Panc1 (cell line): ENCODE data around the gene NOL4L. TPM values are rescaled to one million over a fixed set of nuclear protein-coding genes. Genes with fewer than 3 reads are reported as not detected.

Source experiments
- ATAC-seq: fragments of 200-7000 bp; cut with Tn5 transposase; 2 replicates; pipeline ENCODE4 v1.9.1; 2020; ENCODE audit warnings: mild to moderate bottlenecking, moderate library complexity
- BruUV-seq: library from RNA; stranded (reverse); fragments of 400-500 nt; replicated peaks from 2 replicates; lab custom pipeline; 2021; lab: Mats Ljungman, UMichigan
- CTCF ChIA-PET: fragments of 300-600 bp; sonication (Branson Sonifier 250); formaldehyde crosslinking; loops from one replicate; lab custom pipeline; 2022; ENCODE audit warnings: antibody characterized with exemption; lab: Charles Lee
- POLR2A ChIA-PET: fragments of 300-600 bp; sonication (Branson Sonifier 250); formaldehyde crosslinking; loops from one replicate; lab custom pipeline; 2022; ENCODE audit warnings: antibody characterized with exemption; lab: Charles Lee
- DNase-seq: peaks from one replicate; pipeline ENCODE4 v3.0.0-alpha.2; 2010; ENCODE audit warnings: low read depth, low spot score
- H3K27ac ChIP-seq: 2 replicates; pipeline ENCODE4 v1.5.1; 2011; ENCODE audit warnings: mild to moderate bottlenecking, low read length, inconsistent platforms
- H3K27me3 ChIP-seq: fragments of 200-500 bp; sonication (Bioruptor generic); 2 replicates; pipeline ENCODE4 v1.6.0; 2014; ENCODE audit warnings: low read length, inconsistent platforms; ENCODE audit not compliant: control insufficient read depth, insufficient read depth
- H3K36me3 ChIP-seq: fragments of 200-500 bp; sonication (Bioruptor generic); 2 replicates; pipeline ENCODE4 v1.5.1; 2014; ENCODE audit warnings: inconsistent platforms, mild to moderate bottlenecking, low read length, moderate library complexity; ENCODE audit not compliant: control insufficient read depth, insufficient read depth
- H3K4me1 ChIP-seq: 2 replicates; pipeline ENCODE4 v1.5.1; 2011; ENCODE audit warnings: inconsistent platforms, mild to moderate bottlenecking, low read length, moderate library complexity; ENCODE audit not compliant: control insufficient read depth, insufficient read depth
- H3K4me3 ChIP-seq, 2 experiments: 2 replicates each; pipeline ENCODE4 v1.5.1; 2011 to 2012; ENCODE audit warnings: low read depth in 2 of 2, low read length in 2 of 2, mild to moderate bottlenecking in 2 of 2, inconsistent platforms in 1 of 2, moderate library complexity in 1 of 2
- H3K9me3 ChIP-seq: fragments of 200-500 bp; sonication (Bioruptor generic); 2 replicates; pipeline ENCODE4 v1.5.1; 2014; ENCODE audit warnings: low read depth, mild to moderate bottlenecking, inconsistent platforms, low read length, moderate library complexity; ENCODE audit not compliant: control insufficient read depth, insufficient read depth
- POLR2AphosphoS5 ChIP-seq: IDR thresholded peaks from 2 replicates; pipeline ENCODE4 v1.6.1; 2012; ENCODE audit warnings: mild to moderate bottlenecking, low read depth, low read length, moderate library complexity
- SIN3A ChIP-seq: IDR thresholded peaks from 2 replicates; pipeline ENCODE4 v1.6.1; 2012; ENCODE audit warnings: low read depth, mild to moderate bottlenecking, low read length, moderate library complexity, borderline replicate concordance; ENCODE audit not compliant: insufficient read depth
- TCF7L2 ChIP-seq: IDR thresholded peaks from 2 replicates; pipeline ENCODE4 v1.6.1; 2011; ENCODE audit warnings: mild to moderate bottlenecking, low read depth, low read length, inconsistent platforms
- in situ Hi-C: cut with HindIII; loops from 2 replicates; pipeline ENCODE4 v1.10.0; 2016; ENCODE audit warnings: low sequenced_read_pairs, low pct_unique_long_range_greater_than_20kb
- intact Hi-C: fragments of 100-400 bp; cut with micrococcal nuclease; formaldehyde crosslinking; loops from one replicate; pipeline ENCODE4 v1.10.0; 2022; ENCODE audit not compliant: unreplicated experiment
- total RNA-seq: library from RNA; stranded (reverse); gene quantifications from one replicate; pipeline ENCODE4 v1.2.1, GENCODE V29; 2021; ENCODE audit not compliant: unreplicated experiment
- TF ChIP-seq, protein P1 (sequence below): fragments of 450-650 bp; IDR thresholded peaks from 2 replicates; pipeline ENCODE4 v1.5.1; 2017; ENCODE audit warnings: mild to moderate bottlenecking
- TF ChIP-seq, protein P2 (sequence below), 2 experiments: IDR thresholded peaks; 2 replicates each; pipeline ENCODE4 v1.6.1; 2011 to 2012; ENCODE audit warnings: low read depth in 2 of 2, control low read depth in 1 of 2, low read length in 1 of 2, mild to moderate bottlenecking in 1 of 2, moderate library complexity in 1 of 2; ENCODE audit not compliant: insufficient read depth in 1 of 2

The NOL4L gene
- total RNA-seq, 1 experiment from 2014 or later: 21.6 TPM

DNA sequence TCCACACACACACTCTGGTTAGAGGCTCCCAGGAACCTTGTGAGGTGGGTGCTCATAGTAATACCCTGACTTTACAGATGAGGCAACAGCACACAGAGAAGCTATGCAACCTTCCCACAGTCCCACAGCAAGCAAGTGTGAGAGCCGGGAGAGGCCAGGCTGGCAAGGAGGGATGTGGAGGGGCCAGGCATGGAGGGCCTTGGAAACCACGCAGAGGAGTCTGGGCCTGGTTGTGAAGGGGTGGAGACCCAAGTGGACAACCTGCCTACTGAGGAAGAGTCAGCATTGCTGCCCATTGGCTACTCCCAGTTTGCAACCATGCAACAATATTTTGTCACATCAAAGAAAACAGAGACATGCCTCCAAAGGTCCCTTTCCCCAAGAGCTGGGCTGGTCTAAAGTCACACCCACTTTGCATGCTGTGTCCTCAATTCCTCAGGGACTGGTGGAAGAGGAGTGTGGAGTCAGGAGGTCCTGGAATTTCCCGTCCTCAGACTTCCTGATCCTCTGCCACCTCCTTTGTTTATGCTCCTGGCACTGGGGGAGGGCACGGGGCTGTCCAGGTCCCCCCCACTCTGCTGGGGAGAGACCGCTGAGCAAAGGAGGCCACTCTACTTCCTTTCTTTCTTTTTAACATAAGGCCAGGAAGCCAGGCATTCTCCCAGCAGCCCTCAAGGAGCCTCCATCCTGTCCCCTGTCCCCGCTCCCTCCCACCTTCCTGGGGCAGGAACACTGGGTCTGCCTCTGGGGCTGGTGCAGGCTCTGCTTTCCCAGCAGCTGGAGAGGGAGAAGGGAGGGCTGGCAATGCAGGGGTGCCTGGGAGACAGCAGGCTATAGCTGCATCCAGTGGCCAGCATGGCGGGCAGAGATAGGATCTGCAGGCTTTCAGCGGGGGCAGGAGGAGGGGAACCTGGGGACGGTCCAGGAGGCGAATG lies 68.3 kb downstream of the NOL4L start:
- intact Hi-C loops: no loop called here
- Histone ChIP-seq H3K9me3 (no peaks in the 10 kb centered on the region), H3K27me3 (no peaks in the 10 kb centered on the region), H3K4me1 (no peaks in the 10 kb centered on the region), H3K4me3 (no peak overlapping the region), H3K36me3 (no peaks in the 10 kb centered on the region), H3K27ac (no peak overlapping the region)
- no peak for ATAC-seq
- ChIA-PET POLR2A (interaction anchor here (0.6 kb wide), 1 partner anchor 326 kb away, joined by 3 read pairs; no protein-coding TSS in a partner anchor), CTCF (interaction anchor here (0.5 kb wide), 1 partner anchor 470 kb away, joined by 7 read pairs; no protein-coding TSS in a partner anchor)
- in situ Hi-C loops: no loop called here
- no peak for DNase-seq
- no TSS peak for BruUV-seq
- TF ChIP-seq SIN3A: no peak

DNA sequence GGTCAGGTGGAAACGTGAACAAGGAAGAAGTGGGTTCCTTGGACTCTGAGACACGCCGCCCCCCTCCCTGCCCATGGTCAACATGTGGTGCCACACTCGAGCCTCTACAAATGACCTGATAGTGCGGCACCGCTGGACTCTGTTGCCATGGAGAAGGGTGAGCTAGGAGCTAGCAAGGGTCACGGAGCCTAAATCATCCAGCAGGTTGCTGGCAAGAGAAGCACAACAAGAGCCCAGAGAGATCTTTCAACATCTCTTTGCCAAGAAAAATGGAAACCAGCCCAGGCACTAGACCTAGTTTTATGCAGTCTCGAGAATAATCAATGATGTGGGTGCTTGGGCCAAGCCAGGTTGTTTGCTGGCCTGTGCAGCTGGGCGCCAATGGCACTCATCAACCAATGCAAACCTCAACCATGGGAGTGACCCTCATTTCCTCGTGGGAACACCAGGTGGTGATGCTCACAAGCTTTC lies 69.5 kb downstream of the NOL4L start:
- DNase-seq (no peak), ATAC-seq (no peak)
- POLR2A ChIA-PET: no interaction called here
- H3K27ac ChIP-seq: no peak overlapping the region
- CTCF ChIA-PET: interaction anchor here (0.6 kb wide), 2 partner anchors 29 to 93 kb away, joined by 3 read pairs; no protein-coding TSS in a partner anchor
- TF ChIP-seq, protein P1, sequence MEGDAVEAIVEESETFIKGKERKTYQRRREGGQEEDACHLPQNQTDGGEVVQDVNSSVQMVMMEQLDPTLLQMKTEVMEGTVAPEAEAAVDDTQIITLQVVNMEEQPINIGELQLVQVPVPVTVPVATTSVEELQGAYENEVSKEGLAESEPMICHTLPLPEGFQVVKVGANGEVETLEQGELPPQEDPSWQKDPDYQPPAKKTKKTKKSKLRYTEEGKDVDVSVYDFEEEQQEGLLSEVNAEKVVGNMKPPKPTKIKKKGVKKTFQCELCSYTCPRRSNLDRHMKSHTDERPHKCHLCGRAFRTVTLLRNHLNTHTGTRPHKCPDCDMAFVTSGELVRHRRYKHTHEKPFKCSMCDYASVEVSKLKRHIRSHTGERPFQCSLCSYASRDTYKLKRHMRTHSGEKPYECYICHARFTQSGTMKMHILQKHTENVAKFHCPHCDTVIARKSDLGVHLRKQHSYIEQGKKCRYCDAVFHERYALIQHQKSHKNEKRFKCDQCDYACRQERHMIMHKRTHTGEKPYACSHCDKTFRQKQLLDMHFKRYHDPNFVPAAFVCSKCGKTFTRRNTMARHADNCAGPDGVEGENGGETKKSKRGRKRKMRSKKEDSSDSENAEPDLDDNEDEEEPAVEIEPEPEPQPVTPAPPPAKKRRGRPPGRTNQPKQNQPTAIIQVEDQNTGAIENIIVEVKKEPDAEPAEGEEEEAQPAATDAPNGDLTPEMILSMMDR: no peak
- TF ChIP-seq TCF7L2: no peak
- H3K36me3 ChIP-seq: no peaks in the 10 kb centered on the region
- H3K27me3 ChIP-seq: no peaks in the 10 kb centered on the region
- intact Hi-C loops: no loop called here
- in situ Hi-C loops: no loop called here
- no TSS peak for BruUV-seq
- 0 out of 2 replicates have a peak, but pooled peaks cover 3% of the 10 kb centered on the region for H3K4me1 ChIP-seq
- no peak overlapping the region for H3K4me3 ChIP-seq
- H3K9me3 ChIP-seq: no peaks in the 10 kb centered on the region

DNA sequence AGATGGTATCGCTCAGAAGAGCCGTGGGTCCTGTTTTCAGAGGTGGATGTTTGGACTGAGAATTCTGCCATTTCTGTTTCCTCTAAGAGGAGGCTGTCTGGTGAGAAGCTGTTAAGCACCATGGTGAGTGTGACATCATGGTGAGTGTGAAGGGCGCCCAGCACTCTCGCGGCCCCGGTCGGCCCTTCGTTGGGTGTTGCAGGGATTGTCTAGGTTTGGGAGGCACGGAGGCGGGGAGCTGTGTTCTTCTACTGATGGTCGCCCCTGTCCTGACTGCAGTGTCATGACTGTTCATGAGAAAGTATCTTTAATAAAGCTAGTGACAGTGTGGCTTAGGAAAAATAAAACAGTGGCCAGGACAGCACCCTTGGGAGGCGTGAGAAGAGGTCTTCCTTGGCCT lies 70.4 kb downstream of the NOL4L start:
- ATAC-seq (no peak), DNase-seq (no peak)
- H3K36me3 ChIP-seq: no peaks in the 10 kb centered on the region
- ChIA-PET POLR2A (no interaction called here), CTCF (no interaction called here)
- H3K27ac ChIP-seq: no peak overlapping the region
- H3K4me3 ChIP-seq: no peak overlapping the region
- TF ChIP-seq, protein P1: no peak
- TF ChIP-seq SIN3A: no peak
- TF ChIP-seq, protein P2, sequence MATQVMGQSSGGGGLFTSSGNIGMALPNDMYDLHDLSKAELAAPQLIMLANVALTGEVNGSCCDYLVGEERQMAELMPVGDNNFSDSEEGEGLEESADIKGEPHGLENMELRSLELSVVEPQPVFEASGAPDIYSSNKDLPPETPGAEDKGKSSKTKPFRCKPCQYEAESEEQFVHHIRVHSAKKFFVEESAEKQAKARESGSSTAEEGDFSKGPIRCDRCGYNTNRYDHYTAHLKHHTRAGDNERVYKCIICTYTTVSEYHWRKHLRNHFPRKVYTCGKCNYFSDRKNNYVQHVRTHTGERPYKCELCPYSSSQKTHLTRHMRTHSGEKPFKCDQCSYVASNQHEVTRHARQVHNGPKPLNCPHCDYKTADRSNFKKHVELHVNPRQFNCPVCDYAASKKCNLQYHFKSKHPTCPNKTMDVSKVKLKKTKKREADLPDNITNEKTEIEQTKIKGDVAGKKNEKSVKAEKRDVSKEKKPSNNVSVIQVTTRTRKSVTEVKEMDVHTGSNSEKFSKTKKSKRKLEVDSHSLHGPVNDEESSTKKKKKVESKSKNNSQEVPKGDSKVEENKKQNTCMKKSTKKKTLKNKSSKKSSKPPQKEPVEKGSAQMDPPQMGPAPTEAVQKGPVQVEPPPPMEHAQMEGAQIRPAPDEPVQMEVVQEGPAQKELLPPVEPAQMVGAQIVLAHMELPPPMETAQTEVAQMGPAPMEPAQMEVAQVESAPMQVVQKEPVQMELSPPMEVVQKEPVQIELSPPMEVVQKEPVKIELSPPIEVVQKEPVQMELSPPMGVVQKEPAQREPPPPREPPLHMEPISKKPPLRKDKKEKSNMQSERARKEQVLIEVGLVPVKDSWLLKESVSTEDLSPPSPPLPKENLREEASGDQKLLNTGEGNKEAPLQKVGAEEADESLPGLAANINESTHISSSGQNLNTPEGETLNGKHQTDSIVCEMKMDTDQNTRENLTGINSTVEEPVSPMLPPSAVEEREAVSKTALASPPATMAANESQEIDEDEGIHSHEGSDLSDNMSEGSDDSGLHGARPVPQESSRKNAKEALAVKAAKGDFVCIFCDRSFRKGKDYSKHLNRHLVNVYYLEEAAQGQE (IDR thresholded peaks at IDR 0.05; ENCODE audit: insufficient read depth in 1 of 2, low read depth in 2 of 2, low read length in 1 of 2): no peak
- TF ChIP-seq POLR2AphosphoS5: no peak
- TF ChIP-seq TCF7L2: no peak
- no peaks in the 10 kb centered on the region for H3K9me3 ChIP-seq
- in situ Hi-C loops: no loop called here
- no TSS peak for BruUV-seq
- intact Hi-C loops: no loop called here
- H3K27me3 ChIP-seq: no peaks in the 10 kb centered on the region
- 0 out of 2 replicates have a peak, but pooled peaks cover 3% of the 10 kb centered on the region for H3K4me1 ChIP-seq
